ENCODE results near the gene ZNF639.
A peak's percentile ranks its signal among the peaks of the same experiment; 100 is the strongest.
"Not testable (repeated sequence)": the region's sequence is repeated elsewhere in the genome, so short reads cannot be mapped to it uniquely, and the experiment has no call there.

Gene ZNF639, protein sequence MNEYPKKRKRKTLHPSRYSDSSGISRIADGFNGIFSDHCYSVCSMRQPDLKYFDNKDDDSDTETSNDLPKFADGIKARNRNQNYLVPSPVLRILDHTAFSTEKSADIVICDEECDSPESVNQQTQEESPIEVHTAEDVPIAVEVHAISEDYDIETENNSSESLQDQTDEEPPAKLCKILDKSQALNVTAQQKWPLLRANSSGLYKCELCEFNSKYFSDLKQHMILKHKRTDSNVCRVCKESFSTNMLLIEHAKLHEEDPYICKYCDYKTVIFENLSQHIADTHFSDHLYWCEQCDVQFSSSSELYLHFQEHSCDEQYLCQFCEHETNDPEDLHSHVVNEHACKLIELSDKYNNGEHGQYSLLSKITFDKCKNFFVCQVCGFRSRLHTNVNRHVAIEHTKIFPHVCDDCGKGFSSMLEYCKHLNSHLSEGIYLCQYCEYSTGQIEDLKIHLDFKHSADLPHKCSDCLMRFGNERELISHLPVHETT

DNA sequence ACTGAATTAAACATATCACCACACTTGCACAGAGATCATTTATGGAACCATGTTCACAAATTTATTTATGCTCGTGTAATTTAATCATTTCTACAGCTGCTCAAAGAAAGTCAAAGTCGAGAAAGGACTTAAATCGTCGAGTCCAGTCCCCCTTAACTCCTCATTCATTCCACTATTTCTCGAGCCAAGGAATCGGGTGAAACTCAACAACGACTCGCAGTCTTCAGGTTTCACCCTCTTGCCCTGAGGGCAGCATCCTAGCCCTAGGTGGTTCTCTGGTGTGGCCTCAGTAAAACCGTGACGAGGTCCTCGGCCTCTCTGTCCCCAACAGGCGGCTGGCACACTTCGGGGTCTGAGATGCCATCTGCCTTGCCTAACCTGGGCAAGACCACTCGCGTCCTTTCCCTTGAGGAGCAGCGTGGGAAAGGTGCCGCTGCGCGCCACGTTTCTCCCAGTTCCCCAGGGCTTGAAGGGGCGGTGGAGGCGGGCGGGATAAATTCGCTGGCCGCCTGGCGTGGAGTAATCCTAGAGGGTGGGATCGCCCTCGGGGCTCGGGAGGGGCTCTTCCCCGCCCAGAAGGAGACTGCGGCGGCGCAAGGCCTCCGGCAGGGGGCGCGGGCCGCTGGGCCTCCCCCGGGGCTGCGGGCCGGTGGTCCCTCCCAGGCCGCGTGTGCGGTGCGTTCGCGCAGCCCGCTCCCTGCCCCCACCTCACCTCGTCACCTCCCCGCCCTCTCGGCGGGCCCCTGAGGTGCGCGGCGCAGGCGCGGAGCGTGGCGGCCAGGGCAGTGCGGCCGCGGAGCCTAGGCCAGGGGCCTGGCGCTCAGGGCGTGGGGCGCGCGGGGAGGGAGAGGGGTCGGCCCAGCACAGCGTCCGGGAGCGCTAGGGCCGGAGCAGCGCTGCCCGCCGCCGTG, at the start of gene ZNF639:
TSS of gene ZNF639 (plus strand) at position 746 of the 911 bp plus-strand sequence. CDS start 5,263 bp downstream, outside the sequence.
- DNase-seq: peak; percentile 92

DNA sequence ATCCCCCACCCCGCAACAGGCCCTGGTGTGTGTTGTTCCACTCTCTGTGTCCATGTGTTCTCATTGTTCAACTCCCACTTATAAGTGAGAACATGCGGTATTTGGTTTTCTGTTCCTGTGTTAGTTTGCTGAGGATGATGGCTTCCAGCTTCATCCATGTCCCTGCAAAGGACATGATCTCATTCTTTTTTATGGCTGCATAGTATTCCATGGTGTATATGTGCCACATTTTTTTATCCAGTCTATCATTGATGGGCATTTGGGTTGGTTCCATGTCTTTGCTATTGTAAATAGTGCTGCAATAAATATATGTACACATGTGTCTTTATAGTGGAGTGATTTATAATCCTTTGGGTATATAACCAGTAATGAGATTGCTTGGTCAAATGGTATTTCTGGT, 48.4 kb upstream of the ZNF639 start:
- not testable (repeated sequence) for DNase-seq

DNA sequence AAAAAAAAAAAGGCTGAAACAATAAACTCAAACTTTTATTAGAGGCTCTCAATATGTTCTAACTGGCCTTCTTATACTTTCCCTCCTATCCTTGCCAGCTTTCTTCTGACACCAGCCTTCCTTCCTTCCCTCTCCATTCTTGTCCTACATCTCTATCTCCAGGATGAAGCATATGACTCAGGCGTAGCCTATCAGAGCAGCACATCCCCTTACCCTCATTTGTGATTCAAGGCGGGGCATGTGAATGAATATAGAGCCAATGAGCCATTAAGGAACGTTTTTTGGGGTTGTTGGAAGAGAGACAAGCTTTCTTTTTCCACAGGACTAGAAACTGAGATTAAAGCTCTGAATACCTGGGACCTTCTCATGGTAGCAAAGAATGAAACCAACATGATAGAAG, 46.8 kb upstream of the ZNF639 start:
- DNase-seq: no peak

DNA sequence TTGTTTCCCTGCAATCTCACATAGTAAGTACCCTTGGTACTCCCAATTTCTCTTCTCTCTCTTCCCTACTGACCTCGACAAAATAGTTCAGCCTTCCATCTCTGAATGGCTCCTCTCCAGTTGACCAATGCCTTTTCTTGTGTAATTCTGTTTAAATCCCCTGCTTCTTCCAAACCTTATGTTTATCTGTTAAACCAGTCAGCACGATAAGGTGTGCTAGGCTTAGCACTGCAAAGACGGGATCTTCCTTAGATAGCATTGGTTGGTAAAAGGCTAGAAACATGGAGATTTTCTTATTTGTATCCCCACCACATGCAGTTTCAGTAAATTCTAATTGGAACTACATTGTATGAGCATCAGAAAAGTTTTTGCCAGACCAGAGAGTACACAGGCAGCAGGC, 46.1 kb upstream of the ZNF639 start:
- DNase-seq: no peak

DNA sequence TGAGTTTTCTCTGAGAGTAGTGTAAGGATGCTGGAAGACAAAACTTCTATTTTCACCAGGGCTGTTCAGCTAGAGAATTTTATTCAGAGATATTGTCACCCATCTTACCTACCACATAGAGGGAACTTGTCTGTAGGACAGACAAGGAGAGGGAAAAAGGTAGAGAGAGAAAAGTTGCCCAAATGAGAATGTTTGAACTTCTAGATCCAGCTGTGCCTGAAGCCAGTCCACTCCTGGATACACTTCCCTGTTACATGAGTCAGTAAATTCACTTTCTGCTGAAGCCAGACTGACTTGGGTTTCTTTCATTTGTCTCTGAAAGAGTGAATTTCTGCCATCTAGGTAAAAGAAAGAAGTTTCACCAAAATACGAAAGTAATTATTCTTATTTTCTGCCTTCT, 44.7 kb upstream of the ZNF639 start:
- no peak for DNase-seq

DNA sequence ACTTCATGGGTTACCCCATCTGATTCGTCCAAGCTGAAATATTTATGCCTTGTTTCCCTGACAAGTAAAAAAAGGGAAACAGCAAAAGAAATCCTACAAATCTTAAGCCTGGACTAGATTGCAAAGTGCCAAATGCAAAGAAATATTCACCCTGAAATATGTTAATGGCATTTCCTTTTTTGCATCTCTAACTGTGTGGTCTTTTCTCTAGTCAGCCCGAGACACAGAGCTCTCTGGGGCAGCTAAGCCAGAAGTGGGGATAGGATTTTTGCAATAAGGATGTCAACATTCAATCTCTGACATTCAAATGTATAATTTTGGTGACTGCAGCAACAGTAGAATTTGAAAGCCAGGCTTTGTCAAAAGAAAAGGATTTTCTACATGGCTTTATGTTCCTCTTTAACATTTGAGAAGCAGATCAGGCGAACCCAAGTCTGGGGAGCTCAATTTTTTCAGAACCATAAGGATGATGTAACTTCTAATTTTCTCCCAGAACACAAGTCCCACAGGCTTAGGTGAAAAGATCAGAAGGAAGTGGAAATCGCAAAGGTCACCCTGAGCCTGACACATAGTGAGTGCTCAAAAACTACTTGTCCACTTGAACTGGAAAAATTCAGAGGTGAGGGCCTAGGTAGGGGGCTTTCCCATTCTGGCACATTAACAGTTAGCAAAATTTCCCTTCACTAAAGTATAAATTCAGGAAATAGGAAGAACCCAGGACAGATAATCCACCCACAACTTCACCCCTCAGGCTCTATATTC, 43.7 kb upstream of the ZNF639 start:
- no peak for DNase-seq

DNA sequence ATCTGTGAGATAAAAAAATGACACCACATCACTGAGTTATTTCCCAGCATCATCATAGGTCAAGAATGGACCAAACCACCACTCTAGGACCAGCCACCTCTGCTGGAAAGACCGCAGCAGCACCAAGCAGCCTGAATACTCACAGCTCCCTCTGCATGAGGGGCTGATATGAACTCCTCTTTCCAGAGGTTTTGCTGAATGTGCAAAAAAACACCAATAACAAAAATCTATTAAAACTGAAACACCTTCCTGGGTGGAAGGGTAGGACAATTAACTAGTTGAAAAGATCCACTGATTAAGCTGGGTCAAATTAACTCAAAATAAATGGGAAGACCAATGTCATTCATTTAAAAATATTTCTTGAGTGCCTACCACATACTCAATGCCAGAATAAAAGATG, 43.0 kb upstream of the ZNF639 start:
- no peak for DNase-seq

DNA sequence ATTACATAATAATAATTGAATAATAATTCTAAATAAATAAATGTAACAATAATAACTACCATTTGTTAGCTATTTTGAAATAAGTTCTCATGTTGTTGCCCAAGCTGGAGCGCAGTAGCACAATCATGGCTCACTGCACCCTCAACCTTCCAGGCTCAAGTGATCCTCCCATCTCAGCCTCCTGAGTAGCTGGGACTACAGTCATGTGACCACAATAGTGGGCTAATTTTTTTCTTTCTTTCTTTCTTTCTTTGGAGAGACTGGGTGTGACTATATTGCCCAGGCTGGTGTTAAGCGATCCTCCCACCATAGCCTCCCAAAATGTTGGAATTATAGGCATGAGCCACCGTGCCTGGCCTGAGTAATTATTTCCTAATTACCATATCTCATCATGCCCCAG, 41.0 kb upstream of the ZNF639 start:
- DNase-seq: no peak

DNA sequence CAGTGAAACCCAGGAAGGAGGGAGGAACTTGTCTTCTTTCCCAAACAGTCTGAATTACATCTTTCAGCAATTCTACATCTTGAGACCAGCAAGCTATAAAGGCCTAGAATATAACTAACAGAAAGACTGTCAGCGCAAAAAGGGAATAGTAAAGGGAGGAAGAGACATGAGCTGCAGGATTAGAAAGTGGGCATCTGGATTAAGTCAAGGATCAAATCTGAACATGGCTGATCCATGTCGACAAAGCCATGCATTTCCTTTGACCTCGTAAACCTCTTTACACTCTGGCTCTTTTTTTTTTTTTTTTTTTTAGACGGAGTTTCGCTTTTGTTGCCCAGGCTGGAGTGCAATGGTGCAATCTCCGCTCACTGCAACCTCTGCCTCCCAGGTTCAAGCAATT, 36.5 kb upstream of the ZNF639 start:
- DNase-seq: no peak

DNA sequence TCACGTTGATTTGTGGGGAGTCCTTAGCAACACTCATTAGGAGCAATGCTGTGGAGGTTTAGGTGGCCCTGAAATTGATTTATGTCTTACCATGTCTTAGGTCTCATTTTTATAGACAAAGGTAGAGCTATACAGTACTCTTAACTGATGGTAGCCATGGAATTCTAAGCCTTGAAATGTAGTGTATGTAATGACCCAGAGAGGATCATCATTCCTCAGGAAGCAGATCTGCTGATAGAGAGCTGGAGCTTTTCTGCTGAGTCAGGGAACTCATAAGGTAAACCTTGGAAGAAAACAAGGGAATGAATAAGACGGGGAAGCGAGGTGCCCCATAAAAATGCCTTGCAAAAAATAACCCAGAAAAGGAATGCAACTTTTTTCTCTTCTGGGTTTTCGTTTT, 34.0 kb upstream of the ZNF639 start:
- DNase-seq: no peak

DNA sequence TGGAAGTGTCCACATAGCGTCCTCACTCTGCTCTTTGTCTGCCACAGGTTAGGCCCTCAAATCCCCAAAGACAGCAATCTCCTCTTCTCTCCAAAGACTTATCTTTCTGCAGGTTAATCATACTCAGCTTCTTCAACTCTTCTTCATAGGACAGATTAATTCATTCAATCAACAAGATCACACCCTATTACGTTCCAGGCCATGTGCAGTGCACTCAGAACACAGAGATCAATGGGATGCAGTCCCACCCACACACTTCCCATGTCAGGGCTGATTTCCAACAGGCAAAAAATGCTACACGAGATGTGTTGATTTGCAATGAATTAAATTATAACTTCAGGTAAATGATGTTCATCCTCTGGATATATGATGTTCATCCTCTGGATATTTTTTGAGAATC, 33.5 kb upstream of the ZNF639 start:
- no peak for DNase-seq

DNA sequence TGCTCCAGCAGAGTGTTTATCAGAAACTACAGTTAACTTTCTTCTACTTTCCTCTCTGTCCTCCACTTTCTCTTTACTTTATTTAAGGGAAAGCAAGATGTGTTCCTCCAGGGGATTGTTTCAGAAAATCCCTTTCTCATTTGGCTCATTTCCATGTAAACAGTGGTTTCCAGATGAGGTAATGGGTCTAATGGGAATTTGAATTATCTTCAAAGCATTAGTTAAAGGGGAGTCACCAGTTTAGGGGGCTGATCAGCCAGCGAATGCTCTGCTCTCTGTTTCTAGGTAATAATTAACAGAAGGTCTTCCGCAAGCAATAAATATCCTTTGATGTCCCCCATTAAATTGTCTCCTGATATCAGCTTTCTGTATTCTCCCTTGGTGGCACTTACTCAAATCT, 30.4 kb upstream of the ZNF639 start:
- no peak for DNase-seq

DNA sequence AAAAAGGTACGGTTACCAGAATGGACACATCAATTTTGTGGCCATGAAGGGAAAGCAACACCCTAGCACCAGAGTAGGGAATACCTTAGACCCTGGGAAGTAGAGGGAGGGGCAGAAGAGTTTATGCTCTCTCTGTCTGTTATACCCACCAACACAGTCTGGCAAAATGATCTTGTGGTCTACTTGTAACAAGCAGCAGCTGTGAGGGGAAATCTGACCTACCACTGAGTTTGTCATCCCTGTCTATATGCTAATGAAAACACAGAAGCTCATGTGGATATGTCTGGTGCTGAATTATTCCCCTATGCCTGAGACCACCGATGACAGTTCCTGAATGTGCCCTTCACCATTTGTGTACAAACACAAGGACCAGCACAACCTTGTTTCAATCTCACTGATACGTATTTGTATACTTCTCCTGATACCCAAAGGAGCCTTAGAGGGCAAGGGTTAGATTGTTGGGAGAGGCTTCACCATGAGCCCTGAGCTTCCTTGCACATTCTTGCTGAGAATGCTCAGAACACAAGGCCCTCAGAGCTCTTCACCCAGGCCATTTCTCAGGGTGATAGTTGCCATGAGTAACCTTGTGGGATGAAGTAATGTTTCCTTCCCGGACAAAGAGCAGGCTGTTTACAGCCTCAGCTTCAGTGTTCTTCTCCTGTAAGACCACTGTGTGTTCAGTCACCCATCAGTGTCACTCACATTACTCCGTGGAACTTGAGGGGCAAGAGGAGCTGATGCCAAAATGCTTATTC, 24.7 kb upstream of the ZNF639 start:
- no peak for DNase-seq

DNA sequence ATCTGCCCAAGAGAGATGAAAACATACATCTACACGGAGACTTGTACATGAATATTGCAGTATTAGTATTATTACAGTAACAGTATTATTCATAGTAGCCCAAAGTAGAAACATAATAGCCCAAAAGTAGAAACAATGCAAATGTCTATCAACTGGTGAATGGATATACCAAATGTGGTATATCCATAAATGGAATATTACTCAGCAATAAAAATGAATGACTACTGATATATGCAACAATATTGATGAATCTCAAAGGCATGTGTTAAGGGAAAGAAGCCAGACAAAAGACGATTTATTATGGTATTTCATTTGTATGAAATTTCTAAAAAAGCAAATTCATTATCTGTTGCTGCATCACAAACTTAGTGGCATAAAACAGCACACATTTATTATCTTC, 23.5 kb upstream of the ZNF639 start:
- no peak for DNase-seq

DNA sequence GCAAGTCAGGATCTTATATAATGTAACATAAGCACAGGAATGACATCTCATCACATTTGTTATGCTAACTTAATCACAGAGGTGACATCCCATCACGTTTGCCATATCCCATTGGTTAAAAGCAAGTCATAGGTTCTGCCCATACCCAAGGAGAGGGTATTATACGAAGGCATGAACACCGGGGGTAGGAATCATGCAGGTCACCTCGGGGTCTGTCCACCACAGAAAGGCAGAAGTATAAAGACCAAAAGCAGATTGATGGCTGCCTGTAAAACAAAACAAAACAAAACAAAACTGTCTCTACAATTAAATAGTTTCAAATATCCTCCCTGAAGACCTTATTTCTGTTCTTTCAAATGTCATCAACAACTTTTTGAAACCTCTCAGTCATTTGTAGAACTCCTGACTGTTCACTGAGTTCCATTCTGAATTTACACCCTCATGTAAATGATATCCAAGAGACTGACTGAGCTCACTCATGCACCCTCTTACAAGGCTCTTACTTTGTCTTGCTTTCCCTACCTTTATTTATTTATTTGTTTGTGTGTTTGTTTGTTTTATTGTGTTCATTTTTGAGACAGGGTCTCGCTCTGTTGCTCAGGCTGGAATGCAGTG, 22.7 kb upstream of the ZNF639 start:
- no peak for DNase-seq

DNA sequence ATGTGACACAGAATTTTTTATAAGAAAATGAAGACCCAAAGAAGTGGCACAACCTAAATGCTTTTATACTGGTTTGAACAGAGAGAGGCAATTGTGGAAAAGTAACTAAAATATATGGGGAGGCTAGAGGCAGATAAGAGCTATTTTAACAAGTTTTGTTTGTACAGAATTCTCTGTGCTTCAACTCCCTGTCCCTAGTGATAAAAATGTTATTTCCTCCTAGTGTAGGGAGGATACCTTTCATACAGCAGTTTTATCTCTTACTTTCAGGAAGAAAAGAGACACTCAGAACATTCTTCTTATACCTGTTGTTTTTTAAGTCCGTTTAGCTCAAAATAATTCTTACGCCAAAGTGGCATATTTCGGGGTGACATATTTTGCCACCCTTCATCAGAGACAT, 21.2 kb upstream of the ZNF639 start:
- DNase-seq: no peak

DNA sequence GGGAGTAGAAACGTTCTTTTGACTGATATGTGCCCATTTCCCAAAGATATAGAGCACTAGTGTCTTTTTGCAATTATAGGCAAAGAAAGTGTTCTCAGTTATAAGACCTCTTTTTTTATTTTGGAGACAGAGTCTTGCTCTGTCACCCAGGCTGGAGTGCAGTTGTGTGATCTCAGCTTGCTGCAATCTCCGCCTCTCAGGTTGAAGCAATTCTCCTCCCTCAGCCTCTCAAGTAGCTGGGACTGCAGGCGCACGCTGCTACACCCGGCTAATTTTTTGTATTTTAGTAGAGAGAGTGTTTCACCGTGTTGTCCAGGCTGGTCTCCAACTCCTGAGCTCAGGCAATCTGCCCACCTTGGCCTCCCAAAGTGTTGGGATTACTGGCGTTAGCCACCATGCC, 20.7 kb upstream of the ZNF639 start:
- no peak for DNase-seq

DNA sequence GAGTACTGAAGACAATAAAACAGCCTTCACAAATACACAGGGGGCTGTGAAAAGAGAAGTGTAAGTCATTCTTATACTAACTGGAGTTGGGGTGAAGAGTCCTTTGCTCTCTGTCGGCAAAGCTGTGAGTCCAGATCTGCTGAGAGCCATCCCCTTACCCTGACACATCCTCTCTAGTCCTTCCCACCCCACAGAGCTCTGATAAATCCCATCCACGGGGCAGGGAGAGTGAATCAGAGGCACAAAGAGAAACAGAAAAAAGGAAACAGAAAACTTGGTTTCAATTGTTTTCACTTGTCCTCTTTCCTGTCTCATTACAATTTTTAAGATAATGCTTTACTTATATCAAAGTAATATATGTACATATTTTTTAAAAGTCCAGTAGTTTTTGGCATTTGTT, 18.2 kb upstream of the ZNF639 start:
- DNase-seq: no peak

DNA sequence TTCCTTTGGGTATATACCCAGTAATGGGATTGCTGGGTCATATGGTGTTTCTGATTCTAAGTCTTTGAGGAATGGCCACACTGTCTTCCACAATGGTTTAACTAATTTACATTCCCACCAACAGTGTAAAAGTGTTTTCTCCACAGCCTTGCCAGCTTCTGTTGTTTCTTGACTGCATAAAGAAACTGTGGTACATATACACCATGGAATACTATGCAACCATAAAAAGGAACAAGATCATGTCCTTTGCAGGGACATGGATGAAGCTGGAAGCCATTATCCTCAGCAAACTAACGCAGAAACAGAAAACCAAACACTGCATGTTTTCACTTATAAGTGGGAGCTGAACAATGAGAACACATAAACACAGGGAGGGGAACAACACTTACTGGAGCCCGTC, 15.5 kb upstream of the ZNF639 start:
- not testable (repeated sequence) for DNase-seq

DNA sequence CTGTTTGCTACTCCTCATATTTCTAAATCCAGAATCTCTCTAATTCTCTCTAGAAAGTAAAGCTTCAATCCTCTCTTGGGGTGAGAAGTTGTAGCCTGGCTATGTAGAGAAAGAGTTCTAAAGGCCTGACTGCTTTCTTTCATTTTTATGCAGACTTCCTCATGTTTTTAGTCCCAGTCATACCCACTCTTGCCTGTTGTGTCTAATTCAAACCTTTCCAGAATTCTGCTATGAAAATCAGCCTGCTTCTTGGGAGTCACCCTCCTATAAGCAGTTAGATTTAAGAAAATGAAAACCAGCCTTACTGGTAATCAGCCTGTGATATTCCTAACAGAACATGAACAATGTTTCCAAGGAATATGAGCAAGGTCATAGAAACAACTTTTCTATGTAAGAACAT, 14.8 kb upstream of the ZNF639 start:
- DNase-seq: no peak

DNA sequence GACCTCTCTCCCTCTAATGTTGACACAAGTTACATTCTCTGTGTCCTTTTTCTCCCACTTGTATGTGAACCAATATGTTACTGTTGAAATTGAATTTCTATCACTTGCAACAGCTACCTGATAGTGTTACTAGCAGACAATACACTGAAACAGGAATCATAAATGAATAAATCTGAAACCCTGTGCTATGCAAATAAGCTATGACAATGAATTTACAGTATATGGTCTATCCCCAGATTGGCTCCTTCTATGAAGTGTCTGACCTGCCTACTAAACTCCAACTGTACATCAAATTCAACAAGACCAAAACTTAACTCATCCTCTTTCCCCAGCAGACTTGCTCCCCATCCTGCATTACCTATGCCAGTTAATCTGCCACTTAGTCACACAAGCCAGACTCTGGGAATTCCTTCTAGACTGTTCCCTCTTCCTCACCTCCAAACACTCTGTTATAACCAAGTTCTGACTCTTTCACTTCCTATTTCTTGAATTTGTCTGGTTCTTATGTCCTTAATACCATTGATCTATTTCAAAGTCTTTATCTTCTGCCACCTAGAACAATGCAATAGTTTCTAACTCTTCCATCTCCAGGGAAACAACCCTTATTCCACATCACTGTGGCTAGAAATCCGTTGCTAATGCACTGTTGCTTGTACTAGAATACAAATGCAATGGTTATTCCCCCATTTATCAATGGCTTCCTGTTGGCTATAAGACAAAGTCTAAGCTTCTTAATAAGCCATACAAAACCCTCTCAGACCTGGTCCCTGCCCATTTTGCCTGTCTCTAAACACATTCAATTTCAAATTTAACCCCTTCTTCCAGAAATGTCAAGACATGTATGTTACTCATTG, 13.4 kb upstream of the ZNF639 start:
- no peak for DNase-seq
